HL-60 (cell line): ENCODE data around the gene KCNJ6.

ENCODE experiments used
- DNase-seq, 2 experiments: peaks; one replicate each; pipeline ENCODE4 v3.0.0-alpha.2; 2010 to 2020; ENCODE audit warnings: low read depth in 1 of 2, low spot score in 1 of 2
- H3K27ac ChIP-seq: fragments of 250-450 bp; sonication (Bioruptor Pico); replicated peaks from 2 replicates; pipeline ENCODE4 v1.5.1; 2020; ENCODE audit warnings: mild to moderate bottlenecking, moderate library complexity
- H3K27me3 ChIP-seq: fragments of 250-450 bp; sonication (Bioruptor Pico); 2 replicates; pipeline ENCODE4 v1.5.1; 2021; ENCODE audit warnings: mild to moderate bottlenecking, moderate library complexity; ENCODE audit not compliant: insufficient read depth, poor library complexity, severe bottlenecking
- H3K4me3 ChIP-seq: replicated peaks from 2 replicates; pipeline ENCODE4 v1.5.1; 2011; ENCODE audit warnings: mild to moderate bottlenecking, control low read depth, low read length; ENCODE audit not compliant: insufficient read depth
- CTCF ChIP-seq: IDR thresholded peaks from one replicate; pipeline ENCODE4 v1.5.1; 2011; ENCODE audit warnings: low read length, control low read depth, inconsistent platforms; ENCODE audit not compliant: insufficient read depth
- GABPA ChIP-seq: IDR thresholded peaks from 2 replicates; pipeline ENCODE4 v1.6.1; 2012; ENCODE audit warnings: low read depth
- POLR2AphosphoS5 ChIP-seq: IDR thresholded peaks from 2 replicates; pipeline ENCODE4 v1.6.1; 2012; ENCODE audit warnings: low read depth
- REST ChIP-seq: IDR thresholded peaks from 2 replicates; pipeline ENCODE4 v1.6.1; 2012; ENCODE audit warnings: low read depth; ENCODE audit not compliant: insufficient replicate concordance
- SPI1 ChIP-seq: IDR thresholded peaks from 2 replicates; pipeline ENCODE4 v1.6.1; 2012; ENCODE audit warnings: low read depth, mild to moderate bottlenecking, borderline replicate concordance

The KCNJ6 gene

GRCh38 chr21:37804001-37804400 lies 112.3 kb downstream of the KCNJ6 start:
- no peaks in the 10 kb centered on the region for H3K27me3 ChIP-seq
- TF ChIP-seq GABPA (no peak), SPI1 (peak; percentile 2; the same call in 1 of the 2 replicates)
- DNase-seq, result no peak
- H3K4me3 ChIP-seq, result no peak overlapping the region
- H3K27ac ChIP-seq, result no peak overlapping the region

GRCh38 chr21:37803101-37803651 lies 113.1 kb downstream of the KCNJ6 start:
- no peak for DNase-seq
- Histone ChIP-seq H3K27me3 (no peaks in the 10 kb centered on the region), H3K4me3 (no peak overlapping the region), H3K27ac (no peak overlapping the region)
- no peak for TF ChIP-seq CTCF
- no peak for TF ChIP-seq GABPA
- no peak for TF ChIP-seq SPI1
- TF ChIP-seq REST, result no peak
- no peak for TF ChIP-seq POLR2AphosphoS5

- TF ChIP-seq CTCF, result no peak
- TF ChIP-seq GABPA, result no peak
- no peak overlapping the region for H3K4me3 ChIP-seq
- no peak for DNase-seq
- H3K27ac ChIP-seq, result no peak overlapping the region
- H3K27me3 ChIP-seq, result no peaks in the 10 kb centered on the region
These were observed 115.7 kb downstream of the KCNJ6 start for GRCh38 chr21:37800456-37801061.

- Histone ChIP-seq H3K4me3 (no peak overlapping the region), H3K27me3 (no peaks in the 10 kb centered on the region), H3K27ac (no peak overlapping the region)
- TF ChIP-seq SPI1, result no peak
- TF ChIP-seq GABPA, result no peak
- no peak for TF ChIP-seq REST
- TF ChIP-seq POLR2AphosphoS5, result no peak
- TF ChIP-seq CTCF, result no peak
- DNase-seq, result no peak
These were observed 116.2 kb downstream of the KCNJ6 start for GRCh38 chr21:37800057-37800455.
